OCI-M2 (cell line): ENCODE data around the gene AHDC1.

ENCODE experiments used
- DNase-seq: peaks from one replicate; lab custom pipeline; 2025; ENCODE audit not compliant: unreplicated experiment; lab: John Stamatoyannopoulos, UW

The AHDC1 gene

GRCh38 chr1:27599605-27600497, 4.1 kb downstream of the AHDC1 start:
- DNase-seq = no peak

- no peak for DNase-seq
Measured at GRCh38 chr1:27598902-27599528, 4.9 kb downstream of the AHDC1 start.

DNA sequence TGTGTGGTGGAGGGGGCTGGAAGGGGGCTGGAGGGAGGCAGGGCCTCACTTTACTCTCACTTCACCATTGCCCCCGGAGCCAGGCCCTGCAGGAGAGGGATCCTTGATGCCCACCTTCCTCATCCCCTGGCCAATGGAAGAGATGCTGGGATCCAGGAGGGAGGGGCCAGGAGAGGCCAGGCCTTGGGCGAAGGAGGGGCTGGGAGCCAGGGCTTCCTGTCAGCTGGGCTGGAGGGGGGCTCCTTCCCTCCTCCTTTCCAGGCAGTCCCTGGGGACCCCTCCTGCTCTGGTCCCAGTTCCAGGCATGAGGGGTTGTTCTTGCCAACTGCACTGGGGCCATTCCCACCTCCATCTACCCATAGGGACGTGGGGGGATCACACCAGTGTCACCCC, 5.7 kb downstream of the AHDC1 start:
- no peak for DNase-seq

GRCh38 chr1:27597516-27598294, 6.2 kb downstream of the AHDC1 start:
- DNase-seq = no peak

GRCh38 chr1:27596986-27597385, 7.0 kb downstream of the AHDC1 start:
- DNase-seq = no peak

GRCh38 chr1:27596261-27596660, 7.7 kb downstream of the AHDC1 start:
- DNase-seq = no peak

DNA sequence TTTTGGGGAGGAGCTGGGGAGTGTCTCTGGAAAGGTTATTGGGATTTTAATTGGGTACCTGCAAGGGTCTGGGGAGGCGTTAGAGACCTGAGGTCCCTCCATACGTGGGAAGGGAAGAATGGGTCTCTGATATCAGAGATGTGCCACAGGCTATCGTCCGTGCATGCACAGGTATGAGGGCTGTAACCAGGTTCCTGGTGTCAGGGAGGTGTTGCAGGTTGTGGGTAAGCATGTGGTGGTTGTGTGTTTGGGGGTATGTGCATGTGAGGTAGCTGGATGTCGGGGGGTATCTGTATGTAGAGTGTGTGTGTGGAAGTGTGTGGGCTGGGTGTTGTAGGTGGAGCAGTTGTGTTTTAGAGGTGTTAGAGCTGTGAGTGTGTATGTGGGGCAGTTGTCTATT, 8.3 kb downstream of the AHDC1 start:
- no peak for DNase-seq

DNA sequence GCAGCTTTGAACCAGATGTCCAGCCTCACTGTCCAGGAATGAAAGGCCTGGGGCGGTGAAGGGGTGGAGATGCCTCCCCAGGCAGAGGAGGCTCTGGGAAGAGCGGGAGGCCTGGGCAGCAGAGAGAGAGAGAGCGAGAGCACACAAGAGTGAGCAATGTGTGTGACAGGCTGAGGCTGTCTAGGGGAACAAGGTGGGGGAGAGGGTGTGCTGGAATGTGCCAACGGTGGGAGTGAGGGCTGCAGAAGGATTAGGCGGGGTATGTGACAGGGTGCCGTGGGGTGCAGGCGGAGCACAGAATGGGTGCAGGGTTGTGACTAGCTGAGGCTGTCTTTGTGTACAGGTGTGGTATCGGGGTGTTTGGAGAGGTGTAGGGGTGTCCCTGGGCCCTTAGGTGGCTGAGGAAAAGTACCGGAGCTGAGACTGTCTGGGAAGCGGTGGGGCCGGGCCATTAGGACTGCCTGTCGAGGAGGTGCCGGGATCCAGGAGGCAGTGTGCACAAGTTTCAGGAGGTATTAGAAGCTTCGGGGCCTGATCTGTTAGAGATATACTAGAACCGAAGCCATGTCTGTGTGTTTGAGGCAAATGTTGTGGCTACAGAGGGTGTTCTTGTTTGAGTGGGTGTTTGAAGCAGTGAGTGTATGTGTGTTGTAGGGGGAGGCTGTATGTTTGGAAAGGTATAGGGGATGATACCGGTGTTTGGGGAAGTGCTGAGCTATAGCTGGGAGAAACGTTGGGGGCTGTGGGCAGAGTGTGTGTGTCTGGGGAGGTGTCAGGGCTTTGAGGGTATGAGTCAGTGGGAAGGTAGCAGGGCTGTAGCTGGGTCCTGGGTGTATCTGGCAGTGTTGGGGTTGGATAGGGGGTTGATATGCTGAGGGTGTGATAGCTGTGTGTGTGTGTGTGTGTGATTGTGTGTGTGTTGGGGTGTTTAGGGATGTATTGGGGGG, 9.1 kb downstream of the AHDC1 start:
- DNase-seq = no peak

DNA sequence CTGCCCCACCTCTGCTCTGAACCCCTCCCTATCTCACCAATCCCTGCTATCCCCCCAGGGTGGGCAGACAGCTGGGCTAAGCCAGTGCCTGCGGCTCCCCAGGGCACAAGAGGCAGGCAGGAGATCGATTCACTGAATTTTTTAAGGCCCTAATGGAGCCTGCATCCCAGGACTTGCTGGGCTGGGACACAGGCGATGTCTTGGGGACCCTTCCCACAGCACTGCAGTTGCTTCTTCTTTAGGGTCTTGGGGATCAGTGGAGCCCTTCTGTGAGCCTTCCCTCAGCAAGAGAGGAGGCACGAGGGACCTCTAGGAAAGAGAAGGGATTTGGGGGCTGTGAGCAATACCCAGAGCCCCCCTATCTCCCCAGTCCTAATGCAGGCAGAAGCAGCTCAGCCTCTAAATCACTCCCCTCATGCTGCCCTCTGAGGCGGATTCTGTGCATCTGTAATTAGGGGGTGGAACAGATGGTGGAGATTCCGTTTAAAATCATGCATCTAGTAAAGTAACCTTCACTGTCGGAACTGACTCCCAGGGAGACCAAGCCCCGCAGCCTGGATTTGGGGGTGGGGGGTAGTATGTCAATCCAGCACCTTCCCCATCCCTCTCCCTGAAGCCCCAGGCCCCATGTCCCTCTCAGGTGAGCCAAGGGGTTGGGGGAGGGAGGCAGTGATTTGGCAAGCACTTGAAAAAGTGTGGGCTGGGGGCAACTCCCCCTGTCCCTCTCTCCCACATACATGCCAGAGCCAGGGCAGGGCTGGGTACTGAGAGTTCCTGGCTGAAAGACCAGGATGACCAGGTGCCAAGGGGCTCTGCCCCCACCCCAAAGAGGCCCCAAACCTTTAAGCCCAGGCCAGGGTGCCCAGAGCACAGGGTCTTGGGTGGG, 10.0 kb downstream of the AHDC1 start:
- DNase-seq = no peak

DNA sequence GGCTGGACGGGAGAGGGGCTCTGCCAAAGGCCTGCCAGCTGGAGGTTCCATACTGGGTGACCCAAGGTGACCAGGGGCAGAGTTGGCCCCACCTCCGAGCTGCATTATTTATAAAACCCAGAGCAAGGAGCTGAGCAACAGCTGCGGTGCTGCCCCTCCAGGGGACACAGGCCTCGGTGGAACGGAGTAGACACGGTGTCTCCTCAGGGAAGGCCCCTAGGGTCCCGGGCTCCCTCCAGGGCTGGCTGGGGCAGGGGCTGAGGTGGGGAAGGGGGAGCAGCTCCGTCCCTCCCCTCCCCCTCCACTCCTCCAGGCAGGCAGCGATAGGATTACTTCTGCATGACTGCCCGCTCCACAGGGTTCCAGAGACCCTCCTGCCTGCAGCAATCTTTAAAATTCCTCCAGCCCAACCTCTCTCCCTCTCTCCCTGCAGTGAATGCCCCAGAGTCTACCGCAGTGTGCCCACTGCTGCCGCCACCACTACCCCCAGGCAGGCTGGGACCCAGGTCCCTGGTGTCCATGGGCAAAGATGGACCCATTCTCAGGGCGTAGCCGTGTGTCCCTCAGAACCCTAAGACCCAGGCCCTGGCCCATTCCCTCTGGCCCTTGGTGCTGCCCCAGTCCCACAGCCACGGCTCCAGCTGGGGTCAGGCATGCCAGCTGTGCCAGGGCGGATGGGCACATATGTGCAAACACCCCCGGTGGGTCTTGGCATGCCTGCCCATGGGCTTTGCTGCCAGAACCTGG, 10.8 kb downstream of the AHDC1 start:
- DNase-seq = no peak

DNA sequence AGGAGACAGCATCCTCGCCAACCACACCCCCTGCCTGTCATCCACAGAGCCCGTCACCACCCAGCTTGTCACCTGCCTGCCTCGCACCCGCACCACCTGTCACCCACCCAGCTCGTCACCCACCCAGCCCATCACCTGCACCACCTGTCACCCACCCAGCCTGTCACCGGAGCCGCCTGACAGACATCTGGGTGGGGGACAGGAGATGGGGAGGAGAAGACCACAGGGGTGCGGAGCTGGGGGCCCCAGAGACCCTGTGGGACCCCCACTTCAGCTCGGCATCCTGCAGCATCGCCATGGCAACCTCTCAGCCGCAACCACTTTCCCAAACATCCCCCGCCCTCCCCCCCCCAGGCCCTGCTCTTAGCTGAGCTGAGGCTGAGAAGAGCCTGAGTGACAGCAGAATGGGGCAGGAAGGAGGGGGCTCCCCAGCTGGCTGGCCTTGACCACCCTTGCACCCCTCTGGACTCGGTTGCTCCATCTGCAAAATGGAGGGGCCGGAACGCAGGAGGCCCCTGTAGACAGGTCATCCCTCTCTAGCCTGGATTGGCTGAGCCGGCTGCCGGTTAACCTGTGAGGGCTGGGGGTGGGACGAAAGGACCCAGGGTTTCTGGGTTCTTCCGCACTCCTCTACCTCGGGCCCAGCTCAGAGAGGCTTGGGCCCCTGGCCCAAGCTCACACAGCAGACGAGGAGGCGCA, 11.6 kb downstream of the AHDC1 start:
- DNase-seq = no peak

GRCh38 chr1:27591622-27592021, 12.3 kb downstream of the AHDC1 start:
- DNase-seq = no peak

DNA sequence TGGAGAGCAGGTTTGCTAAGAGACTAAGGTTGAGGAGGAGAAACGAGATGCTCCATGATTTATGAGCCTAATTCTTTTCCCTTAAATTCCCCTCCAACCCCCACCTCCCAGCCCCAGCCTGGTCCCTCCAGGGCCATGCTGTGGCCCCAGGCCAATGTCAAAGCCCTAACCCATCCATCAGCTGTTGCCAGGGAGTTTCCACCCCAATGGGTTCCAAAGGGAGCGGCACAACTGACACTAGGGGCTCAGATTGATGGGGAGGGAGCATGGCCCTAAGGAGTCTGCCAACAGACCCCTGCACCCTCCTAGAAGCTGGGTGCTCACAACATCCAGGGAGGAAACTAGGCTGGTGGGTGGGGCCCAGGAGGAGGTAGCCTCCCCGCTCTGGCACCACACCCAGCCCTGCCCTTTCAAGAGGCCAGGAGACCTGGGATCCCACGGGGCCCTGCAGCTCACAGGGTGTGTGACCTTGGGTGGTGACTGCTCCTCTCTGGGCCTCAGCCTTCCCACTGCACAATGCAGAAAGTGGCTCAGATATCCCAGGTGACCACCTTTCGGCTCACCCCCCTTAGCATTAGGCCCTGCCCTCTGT, 12.9 kb downstream of the AHDC1 start:
- DNase-seq = no peak

- DNase-seq = no peak
Measured at GRCh38 chr1:27589841-27590426, 14.0 kb downstream of the AHDC1 start.

GRCh38 chr1:27589441-27589840, 14.5 kb downstream of the AHDC1 start:
- no peak for DNase-seq

DNA sequence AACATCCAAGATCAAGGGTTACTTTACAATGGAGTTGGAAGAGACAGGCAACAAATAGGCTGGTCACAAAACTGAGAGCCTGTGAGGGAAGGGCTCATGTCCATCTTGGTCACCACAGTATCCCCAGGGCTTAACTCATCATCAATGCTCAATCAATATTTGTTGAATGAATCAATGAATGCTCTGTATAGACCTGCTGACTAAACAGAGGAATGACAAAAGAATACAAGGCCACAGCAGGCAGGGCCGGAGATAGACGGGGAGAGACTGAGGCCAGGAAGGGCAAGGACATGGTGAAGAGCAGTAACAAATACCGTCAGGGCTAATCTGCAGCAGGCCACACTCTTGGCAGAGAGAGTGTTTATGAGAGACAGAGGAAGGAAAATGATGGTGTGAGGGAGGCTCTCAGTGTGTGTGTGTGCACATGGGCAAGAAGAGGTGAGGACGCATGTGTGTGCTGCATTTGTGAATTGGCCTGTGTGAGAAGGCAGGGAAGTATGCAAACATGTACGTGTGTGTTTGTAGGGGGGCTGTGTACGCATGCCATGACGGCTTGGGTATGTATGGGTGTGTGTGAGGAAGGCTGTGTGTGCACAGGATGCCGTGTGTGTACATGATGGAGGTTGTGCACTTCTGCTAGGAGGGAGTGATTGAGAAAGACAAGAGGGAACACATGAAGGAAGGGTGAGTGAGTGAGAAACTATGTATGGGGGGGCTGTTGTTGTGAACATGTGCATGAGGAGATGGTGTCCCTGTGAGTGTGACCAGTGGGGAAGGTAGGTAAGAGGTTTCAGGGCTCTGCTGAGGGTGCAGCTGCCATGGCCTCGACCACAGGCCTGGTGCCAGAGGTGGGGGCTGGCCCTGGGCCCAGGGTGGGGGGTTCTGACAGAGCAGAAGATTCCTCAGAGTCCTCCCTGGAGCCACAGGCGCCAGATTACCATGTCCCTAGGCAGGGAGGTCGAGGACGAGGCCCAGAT, 15.4 kb downstream of the AHDC1 start:
- no peak for DNase-seq
